RWPE2 (cell line): ENCODE results near the gene REM1.

ENCODE experiments used
- ATAC-seq: fragments of 200-7000 bp; cut with Tn5 transposase; 3 replicates; pipeline ENCODE4 v1.9.1; 2021; ENCODE audit warnings: low read depth
- DNase-seq: peaks from one replicate; pipeline ENCODE4 v3.0.0-alpha.2; 2020; ENCODE audit warnings: low spot score
- H3K27ac ChIP-seq: fragments of 450-650 bp; 2 replicates; pipeline ENCODE4 v1.5.1; 2017; ENCODE audit warnings: mild to moderate bottlenecking; ENCODE audit not compliant: poor library complexity, severe bottlenecking
- H3K27me3 ChIP-seq: fragments of 250-450 bp; sonication (Bioruptor Pico); 2 replicates; pipeline ENCODE4 v1.5.1; 2021; ENCODE audit warnings: mild to moderate bottlenecking, moderate library complexity; ENCODE audit not compliant: insufficient read depth, poor library complexity, severe bottlenecking
- H3K36me3 ChIP-seq: fragments of 250-450 bp; sonication (Bioruptor Pico); 2 replicates; pipeline ENCODE4 v1.5.1; 2020; ENCODE audit warnings: low read depth, mild to moderate bottlenecking, moderate library complexity
- H3K4me1 ChIP-seq: fragments of 250-450 bp; sonication (Bioruptor Pico); 2 replicates; pipeline ENCODE4 v1.5.1; 2021; ENCODE audit warnings: mild to moderate bottlenecking, moderate library complexity; ENCODE audit not compliant: insufficient read depth, poor library complexity, severe bottlenecking
- H3K4me3 ChIP-seq: fragments of 250-450 bp; sonication (Bioruptor Pico); 2 replicates; pipeline ENCODE4 v1.5.1; 2021; ENCODE audit warnings: mild to moderate bottlenecking, moderate library complexity; ENCODE audit not compliant: severe bottlenecking
- H3K9me3 ChIP-seq: fragments of 250-450 bp; sonication (Bioruptor Pico); 2 replicates; pipeline ENCODE4 v1.5.1; 2021; ENCODE audit warnings: mild to moderate bottlenecking, moderate library complexity; ENCODE audit not compliant: severe bottlenecking
- CTCF ChIP-seq: fragments of 450-650 bp; IDR thresholded peaks from one replicate; pipeline ENCODE4 v1.5.1; 2017; ENCODE audit warnings: mild to moderate bottlenecking, moderate library complexity; ENCODE audit not compliant: poor library complexity, severe bottlenecking

Gene REM1

GRCh38 chr20:31440012-31440659, 35.0 kb upstream of the REM1 start, which contains the start of gene DEFB123:
Gene DEFB123 (plus strand): TSS chr20:31440632. CDS start chr20:31440699, 67 bp downstream.
- H3K9me3 ChIP-seq = no peaks in the 10 kb centered on the region
- H3K4me3 ChIP-seq = no peak within 1 kb of the TSS
- H3K4me1 ChIP-seq = no peaks in the 10 kb centered on the region
- no peak within 1 kb of the TSS for H3K27ac ChIP-seq
- H3K36me3 ChIP-seq = no peaks in the 10 kb centered on the region
- no peak for ATAC-seq
- DNase-seq = no peak
- no peaks in the 10 kb centered on the region for H3K27me3 ChIP-seq
- TF ChIP-seq CTCF = peak; percentile 24

GRCh38 chr20:31446084-31446819, 28.8 kb upstream of the REM1 start:
- H3K4me3 ChIP-seq = no peak overlapping the region
- no peaks in the 10 kb centered on the region for H3K36me3 ChIP-seq
- no peaks in the 10 kb centered on the region for H3K4me1 ChIP-seq
- DNase-seq (no peak), ATAC-seq (no peak)
- no peak overlapping the region for H3K27ac ChIP-seq
- TF ChIP-seq CTCF = no peak
- no peaks in the 10 kb centered on the region for H3K27me3 ChIP-seq
- no peaks in the 10 kb centered on the region for H3K9me3 ChIP-seq

- Histone ChIP-seq H3K4me3 (no peak overlapping the region), H3K36me3 (no peaks in the 10 kb centered on the region), H3K4me1 (no peaks in the 10 kb centered on the region), H3K27ac (no peak overlapping the region), H3K27me3 (no peaks in the 10 kb centered on the region), H3K9me3 (no peaks in the 10 kb centered on the region)
- ATAC-seq (no peak), DNase-seq (no peak)
- TF ChIP-seq CTCF = no peak
These were observed 25.3 kb upstream of the REM1 start for GRCh38 chr20:31449511-31450414.

GRCh38 chr20:31452575-31452974, 22.5 kb upstream of the REM1 start:
- no peaks in the 10 kb centered on the region for H3K4me1 ChIP-seq
- ATAC-seq (peak; percentile 46; the same call in 2 of the 3 replicates), DNase-seq (no peak)
- no peaks in the 10 kb centered on the region for H3K9me3 ChIP-seq
- H3K27me3 ChIP-seq = no peaks in the 10 kb centered on the region
- H3K4me3 ChIP-seq = no peak overlapping the region
- H3K36me3 ChIP-seq = no peaks in the 10 kb centered on the region
- no peak overlapping the region for H3K27ac ChIP-seq
- TF ChIP-seq CTCF = no peak
